NT2/D1 (cell line): ENCODE data around the gene FILIP1L.

Source experiments
- SUZ12 ChIP-seq: IDR thresholded peaks from 2 replicates; pipeline ENCODE4 v1.6.1; 2011; ENCODE audit not compliant: insufficient read length, insufficient read depth; ENCODE audit errors: extremely low read depth
- YY1 ChIP-seq: IDR thresholded peaks from 2 replicates; pipeline ENCODE4 v1.6.1; 2011; ENCODE audit not compliant: insufficient read length, insufficient read depth

GRCh38 chr3:100075196-100075595 is 39.1 kb downstream of the FILIP1L start:
- TF ChIP-seq YY1 (no peak), SUZ12 (no peak)
